Neutrophil (primary cell): Measurements from ENCODE around the gene HTR4.

Source experiments
- H3K27ac ChIP-seq: fragments of 200-600 bp; sonication (generic); 2 replicates; pipeline ENCODE4 v1.5.1; 2016; ENCODE audit warnings: mild to moderate bottlenecking, moderate library complexity
- H3K27me3 ChIP-seq: fragments of 200-600 bp; sonication (generic); 2 replicates; pipeline ENCODE4 v1.6.0; 2016; ENCODE audit warnings: mild to moderate bottlenecking
- H3K36me3 ChIP-seq: fragments of 200-600 bp; sonication (generic); 2 replicates; pipeline ENCODE4 v1.5.1; 2017
- H3K4me1 ChIP-seq, 2 experiments: fragments of 200-600 bp in 1 of 2; sonication (generic) in 1 of 2; 1 replicate in 1 of 2; 2 replicates in 1 of 2; pipeline versions ENCODE4 v1.5.1 to v1.6.1; 2013 to 2016; ENCODE audit warnings: low read depth in 1 of 2, low read length in 1 of 2, mild to moderate bottlenecking in 1 of 2, moderate library complexity in 1 of 2; ENCODE audit not compliant: control insufficient read depth in 1 of 2, insufficient read depth in 1 of 2
- H3K4me3 ChIP-seq, 2 experiments: fragments of 200-600 bp in 1 of 2; sonication (generic) in 1 of 2; 1 replicate in 1 of 2; 2 replicates in 1 of 2; pipeline ENCODE4 v1.5.1; 2013 to 2016; ENCODE audit warnings: low read depth in 1 of 2, low read length in 1 of 2, mild to moderate bottlenecking in 1 of 2, moderate library complexity in 1 of 2
- H3K9me3 ChIP-seq: fragments of 200-600 bp; sonication (generic); 2 replicates; pipeline ENCODE4 v1.5.1; 2016
- CTCF ChIP-seq: fragments of 200-600 bp; sonication (generic); IDR thresholded peaks from 2 replicates; pipeline ENCODE4 v1.5.1; 2016; ENCODE audit warnings: antibody characterized with exemption

Gene HTR4

DNA sequence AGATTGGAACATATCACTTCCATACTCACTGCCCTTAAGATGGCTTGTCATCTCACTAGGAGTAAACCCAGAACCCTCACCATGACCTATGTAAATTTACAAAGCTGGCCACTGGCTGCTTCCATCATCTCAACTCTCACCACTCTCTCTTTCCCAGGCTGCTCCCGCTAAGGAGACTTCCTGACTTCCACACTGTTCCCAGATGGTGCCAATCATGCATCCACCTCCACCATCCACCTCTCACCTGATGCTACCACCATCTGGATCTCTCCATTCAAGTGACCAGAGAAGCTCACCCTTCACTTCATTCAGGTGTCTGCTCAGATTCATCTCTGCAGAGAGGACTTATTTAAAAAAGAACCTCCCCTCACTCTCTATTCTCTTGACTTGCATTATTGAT, 91.3 kb downstream of the HTR4 start:
- no peak for TF ChIP-seq CTCF
- H3K4me3 ChIP-seq = no peak overlapping the region

DNA sequence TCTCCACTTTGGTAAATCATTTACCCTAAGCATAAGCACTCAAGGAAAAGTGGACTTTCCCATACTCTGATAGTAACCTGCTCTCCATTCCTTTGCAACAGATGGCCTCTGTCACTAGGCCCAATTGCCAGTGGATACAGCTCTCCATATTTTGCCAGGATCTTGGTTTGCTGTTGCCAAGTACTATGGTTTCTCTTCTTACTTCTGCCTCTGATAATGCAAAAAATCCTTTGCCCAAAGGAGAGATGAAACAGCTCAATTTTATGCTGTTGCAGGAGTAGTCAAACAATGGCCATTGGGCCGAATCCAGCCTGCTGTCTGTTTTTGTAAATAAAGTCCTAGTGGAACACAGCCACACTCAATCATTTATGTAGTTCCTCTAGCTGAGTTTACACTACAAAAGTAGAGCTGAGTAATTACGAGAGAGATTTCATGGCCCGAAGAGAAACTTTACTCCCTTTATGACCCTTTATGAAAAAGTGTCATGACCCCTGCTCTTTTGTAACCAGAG, 92.5 kb downstream of the HTR4 start:
- Histone ChIP-seq H3K36me3 (no peaks in the 10 kb centered on the region), H3K4me3 (no peak overlapping the region), H3K27ac (no peak overlapping the region), H3K27me3 (no peaks in the 10 kb centered on the region), H3K9me3 (no peaks in the 10 kb centered on the region), H3K4me1 (no peaks in the 10 kb centered on the region)
- TF ChIP-seq CTCF = no peak

More for the DNA sequence above, 91.3 kb downstream of the HTR4 start:
- Histone ChIP-seq H3K9me3 (no peaks in the 10 kb centered on the region), H3K4me1 (no peaks in the 10 kb centered on the region), H3K27ac (no peak overlapping the region), H3K36me3 (no peaks in the 10 kb centered on the region), H3K27me3 (no peaks in the 10 kb centered on the region)

DNA sequence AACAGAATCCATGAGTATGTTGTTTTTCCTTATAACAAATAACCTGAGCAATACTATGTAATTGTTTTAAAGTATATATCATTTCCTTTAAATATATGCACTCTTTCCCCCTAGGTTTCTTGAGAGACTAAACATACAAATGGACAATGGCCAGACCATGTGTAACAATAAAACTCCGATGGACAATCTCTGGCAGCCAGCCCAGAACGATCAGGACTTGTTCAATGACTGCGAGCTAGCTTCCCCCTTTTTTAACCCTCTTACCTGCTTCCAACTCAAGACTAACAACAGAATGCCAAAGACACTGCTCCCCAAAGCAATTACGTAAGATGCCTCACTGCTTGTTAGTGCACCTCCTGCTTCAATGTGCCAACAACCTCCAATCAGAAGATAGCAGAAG, 94.9 kb downstream of the HTR4 start:
- Histone ChIP-seq H3K27me3 (no peaks in the 10 kb centered on the region), H3K36me3 (no peaks in the 10 kb centered on the region), H3K9me3 (no peaks in the 10 kb centered on the region), H3K4me1 (no peaks in the 10 kb centered on the region), H3K27ac (no peak overlapping the region), H3K4me3 (no peak overlapping the region)
- no peak for TF ChIP-seq CTCF

DNA sequence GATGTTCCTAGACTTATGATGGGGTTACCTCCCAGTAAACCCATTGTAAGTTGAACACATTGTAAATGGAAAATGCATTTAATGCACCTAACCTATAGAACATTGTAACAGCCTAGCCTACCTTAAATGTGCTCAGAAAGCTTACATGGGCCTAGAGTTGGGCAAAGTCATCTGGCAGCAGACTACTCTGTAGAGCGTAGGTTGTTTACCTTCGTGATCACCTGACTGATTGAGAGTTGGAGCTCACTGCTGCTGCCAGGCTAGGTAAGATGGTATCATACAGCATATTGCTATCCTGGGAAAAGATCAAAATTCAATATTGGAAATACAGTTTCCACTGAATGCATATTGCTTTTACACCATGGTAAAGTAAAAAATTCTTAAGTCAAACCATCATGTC, 95.4 kb downstream of the HTR4 start:
- no peaks in the 10 kb centered on the region for H3K9me3 ChIP-seq
- H3K27me3 ChIP-seq = no peaks in the 10 kb centered on the region
- no peak overlapping the region for H3K27ac ChIP-seq
- H3K4me3 ChIP-seq = no peak overlapping the region
- no peaks in the 10 kb centered on the region for H3K4me1 ChIP-seq
- no peaks in the 10 kb centered on the region for H3K36me3 ChIP-seq
- TF ChIP-seq CTCF = no peak

- H3K27me3 ChIP-seq = no peaks in the 10 kb centered on the region
- H3K4me3 ChIP-seq = no peak overlapping the region
- no peaks in the 10 kb centered on the region for H3K9me3 ChIP-seq
- H3K27ac ChIP-seq = no peak overlapping the region
- H3K36me3 ChIP-seq = no peaks in the 10 kb centered on the region
- no peaks in the 10 kb centered on the region for H3K4me1 ChIP-seq
- TF ChIP-seq CTCF = no peak
These were observed 97.5 kb downstream of the HTR4 start for GRCh38 chr5:148556835-148557234.

DNA sequence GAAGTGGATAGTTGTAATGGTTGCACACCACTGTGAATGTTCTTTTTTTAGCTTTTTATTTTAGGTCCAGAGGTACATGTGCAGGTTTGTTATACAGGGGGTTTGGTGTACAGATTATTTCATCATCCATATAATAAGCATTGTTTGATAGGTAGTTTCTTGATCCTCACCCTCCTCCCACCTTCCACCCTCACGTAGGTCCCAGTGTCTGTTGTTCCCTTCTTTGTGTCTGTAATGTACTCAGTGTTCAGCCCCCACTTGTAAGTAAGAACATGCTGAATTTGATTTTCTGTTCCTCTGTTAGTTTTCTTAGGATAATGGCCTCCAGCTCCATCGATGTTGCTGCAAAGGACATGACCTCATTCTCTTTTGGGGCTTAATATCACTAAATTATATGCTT, 99.7 kb downstream of the HTR4 start:
- no peaks in the 10 kb centered on the region for H3K9me3 ChIP-seq
- no peak for TF ChIP-seq CTCF
- no peak overlapping the region for H3K27ac ChIP-seq
- H3K4me3 ChIP-seq = no peak overlapping the region
- H3K4me1 ChIP-seq = no peaks in the 10 kb centered on the region
- H3K36me3 ChIP-seq = no peaks in the 10 kb centered on the region
- no peaks in the 10 kb centered on the region for H3K27me3 ChIP-seq
